GM12878 (cell line): ENCODE data around the gene DES. TPM values are rescaled to one million over a fixed set of nuclear protein-coding genes. Genes with fewer than 3 reads are reported as not detected.

Experiments used
- ATAC-seq: fragments of 200-7000 bp; cut with Tn5 transposase; 3 replicates; pipeline ENCODE4 v1.9.1; 2020; ENCODE audit warnings: mild to moderate bottlenecking, moderate library complexity
- BruUV-seq: library from RNA; stranded (reverse); fragments of 400-500 nt; replicated peaks from 2 replicates; lab custom pipeline; 2021; lab: Mats Ljungman, UMichigan
- CTCF ChIA-PET: fragments of 300-600 bp; sonication (Branson Sonifier 250); formaldehyde crosslinking; extraction: SDS; loops from one replicate; lab custom pipeline; 2021; ENCODE audit warnings: inconsistent platforms; lab: Yijun Ruan, JAX
- POLR2A ChIA-PET: fragments of 350-600 bp; formaldehyde crosslinking; extraction: SDS; loops from one replicate; lab custom pipeline; 2021; ENCODE audit warnings: inconsistent platforms; lab: Charles Lee
- RAD21 ChIA-PET: fragments of 300-600 bp; sonication (Branson Sonifier 250); formaldehyde crosslinking; loops from one replicate; lab custom pipeline; 2023; ENCODE audit warnings: antibody characterized with exemption; ENCODE audit not compliant: unreplicated experiment; lab: Charles Lee
- SMC1A ChIA-PET: fragments of 300-600 bp; sonication (Branson Sonifier 250); formaldehyde crosslinking; loops from one replicate; lab custom pipeline; 2023; ENCODE audit not compliant: unreplicated experiment, uncharacterized antibody; lab: Charles Lee
- DNase-seq: peaks from one replicate; pipeline ENCODE4 v3.0.0-alpha.2; 2011; ENCODE audit warnings: low read depth, low spot score
- FAIRE-seq: peaks from 3 replicates; lab custom pipeline; 2011; peaks lifted over from hg19 to GRCh38; lab: Jason Lieb, UNC
- H2AFZ ChIP-seq: 2 replicates; pipeline ENCODE4 v1.6.0; 2011; ENCODE audit warnings: low read depth, low read length, control low read depth; ENCODE audit not compliant: control insufficient read depth
- H3K27ac ChIP-seq: 2 replicates; pipeline ENCODE4 v1.5.1; 2011; ENCODE audit warnings: control low read depth; ENCODE audit not compliant: control insufficient read depth, insufficient read depth
- H3K27me3 ChIP-seq, 2 experiments: replicated peaks in 1 of 2; 2 replicates each; pipeline versions ENCODE4 v1.6.0 to v1.6.1; 2011; ENCODE audit warnings: low read length in 1 of 2; ENCODE audit not compliant: control insufficient read depth in 2 of 2, insufficient read depth in 2 of 2
- H3K36me3 ChIP-seq, 2 experiments: 2 replicates each; pipeline ENCODE4 v1.5.1; 2011; ENCODE audit warnings: low read length in 1 of 2; ENCODE audit not compliant: control insufficient read depth in 2 of 2, insufficient read depth in 2 of 2
- H3K4me1 ChIP-seq: 2 replicates; pipeline ENCODE4 v1.6.1; 2011; ENCODE audit warnings: mild to moderate bottlenecking, low read length, moderate library complexity, mixed read lengths; ENCODE audit not compliant: control insufficient read depth, insufficient read depth
- H3K4me2 ChIP-seq: 2 replicates; pipeline ENCODE4 v1.6.0; 2011; ENCODE audit warnings: control low read depth; ENCODE audit not compliant: control insufficient read depth, insufficient read depth
- H3K4me3 ChIP-seq: fragments of 200-600 bp; sonication (generic); 2 replicates; pipeline ENCODE4 v1.5.1; 2016
- H3K79me2 ChIP-seq: 2 replicates; pipeline ENCODE4 v1.6.0; 2011; ENCODE audit warnings: low read length; ENCODE audit not compliant: control insufficient read depth, insufficient read depth
- H3K9ac ChIP-seq: 2 replicates; pipeline ENCODE4 v1.8.0; 2011; ENCODE audit warnings: low read length, control low read depth, mixed read lengths; ENCODE audit not compliant: control insufficient read depth, insufficient read depth
- H3K9me3 ChIP-seq: replicated peaks from 3 replicates; pipeline ENCODE4 v1.5.1; 2011; ENCODE audit warnings: mild to moderate bottlenecking, low read length; ENCODE audit not compliant: control insufficient read depth, insufficient read depth
- H4K20me1 ChIP-seq: 2 replicates; pipeline ENCODE4 v1.6.0; 2011; ENCODE audit not compliant: control insufficient read depth, insufficient read depth
- CREB1 ChIP-seq: IDR thresholded peaks from 2 replicates; pipeline ENCODE4 v1.6.1; 2012; ENCODE audit warnings: low read depth, mild to moderate bottlenecking, inconsistent platforms
- CREM ChIP-seq: IDR thresholded peaks from 2 replicates; pipeline ENCODE4 v1.6.1; 2014; ENCODE audit warnings: antibody characterized with exemption, low read depth
- HDAC2 ChIP-seq: fragments of 200-600 bp; sonication (generic); IDR thresholded peaks from 2 replicates; pipeline ENCODE4 v1.6.1; 2017
- KDM1A ChIP-seq: fragments of 200-600 bp; sonication (generic); IDR thresholded peaks from 2 replicates; pipeline ENCODE4 v1.6.1; 2016; ENCODE audit warnings: borderline replicate concordance
- NBN ChIP-seq: fragments of 450-650 bp; IDR thresholded peaks from 2 replicates; pipeline ENCODE4 v1.6.1; 2016
- POLR2AphosphoS5 ChIP-seq: IDR thresholded peaks from 2 replicates; pipeline ENCODE4 v1.6.1; 2011; ENCODE audit warnings: mild to moderate bottlenecking, low read length, inconsistent platforms
- SMARCA5 ChIP-seq: fragments of 450-650 bp; IDR thresholded peaks from 2 replicates; pipeline ENCODE4 v1.6.1; 2017; ENCODE audit warnings: mild to moderate bottlenecking
- SPI1 ChIP-seq: IDR thresholded peaks from 2 replicates; pipeline ENCODE4 v1.6.1; 2011; ENCODE audit warnings: low read depth, mild to moderate bottlenecking, low read length, moderate library complexity, borderline replicate concordance; ENCODE audit not compliant: insufficient read depth
- WGBS: methylation state at CpG from one replicate; pipeline ENCODE4 v1.1.6; 2016; ENCODE audit warnings: low lambda C conversion rate; ENCODE audit not compliant: insufficient replicate concordance, insufficient coverage; ENCODE audit errors: missing lambda C conversion rate; 5-methylcytosine and 5-hydroxymethylcytosine counted together
- in situ Hi-C: fragments of 300-500 bp; cut with MboI; formaldehyde crosslinking; loops from 9 replicates; pipeline ENCODE4 v1.14.3; 2018; ENCODE audit warnings: mixed read lengths
- intact Hi-C: fragments of 100-400 bp; cut with micrococcal nuclease; formaldehyde crosslinking; loops from one replicate; pipeline ENCODE4 v1.14.2; 2022; ENCODE audit not compliant: unreplicated experiment
- polyA plus RNA-seq, 11 experiments: library from polyadenylated mRNA; depleted of rRNA in 4 of 11; unstranded in 6 of 11; stranded (reverse) in 5 of 11; fragments of >200 nt; fragmentation: Nextera tagmentation in 4 of 11; fragmentation: Illumina TruSeq in 1 of 11; extraction: Ambion mirVana in 4 of 11; extraction: Trizol in 1 of 11; gene quantifications; 1 replicate in 1 of 11; 2 replicates in 10 of 11; pipeline versions ENCODE4 v1.2.1 to v1.2.3, GENCODE V29; 2011 to 2016; ENCODE audit warnings: inconsistent platforms in 2 of 11, missing spikeins in 2 of 11, low read depth in 1 of 11
- total RNA-seq, 4 experiments: library from RNA; depleted of rRNA in 3 of 4; stranded (reverse); fragments of >200 nt in 3 of 4; fragmentation: Illumina TruSeq in 1 of 4; extraction: Trizol in 1 of 4; gene quantifications; 2 replicates each; pipeline versions ENCODE4 v1.2.1 to v1.2.3, GENCODE V29; 2013 to 2021
- TF ChIP-seq, protein P1 (sequence below): fragments of 450-650 bp; IDR thresholded peaks from 2 replicates; pipeline ENCODE4 v1.6.1; 2017; ENCODE audit warnings: mild to moderate bottlenecking, moderate library complexity
- TF ChIP-seq, protein P2 (sequence below): fragments of 450-650 bp; IDR thresholded peaks from 2 replicates; pipeline ENCODE4 v1.6.1; 2016; ENCODE audit warnings: mild to moderate bottlenecking, moderate library complexity, borderline replicate concordance
- TF ChIP-seq, protein P3 (sequence below): IDR thresholded peaks from 2 replicates; pipeline ENCODE4 v1.6.1; 2012; ENCODE audit warnings: improper control_type of control experiment, low read depth, low read length; ENCODE audit not compliant: insufficient replicate concordance

The DES gene
- total and polyA plus RNA-seq, 10 of the 15 experiments (the other 5 are each of a cell fraction or from before 2014, with no cell fraction given) = 0.80 TPM; not detected in 9

DNA sequence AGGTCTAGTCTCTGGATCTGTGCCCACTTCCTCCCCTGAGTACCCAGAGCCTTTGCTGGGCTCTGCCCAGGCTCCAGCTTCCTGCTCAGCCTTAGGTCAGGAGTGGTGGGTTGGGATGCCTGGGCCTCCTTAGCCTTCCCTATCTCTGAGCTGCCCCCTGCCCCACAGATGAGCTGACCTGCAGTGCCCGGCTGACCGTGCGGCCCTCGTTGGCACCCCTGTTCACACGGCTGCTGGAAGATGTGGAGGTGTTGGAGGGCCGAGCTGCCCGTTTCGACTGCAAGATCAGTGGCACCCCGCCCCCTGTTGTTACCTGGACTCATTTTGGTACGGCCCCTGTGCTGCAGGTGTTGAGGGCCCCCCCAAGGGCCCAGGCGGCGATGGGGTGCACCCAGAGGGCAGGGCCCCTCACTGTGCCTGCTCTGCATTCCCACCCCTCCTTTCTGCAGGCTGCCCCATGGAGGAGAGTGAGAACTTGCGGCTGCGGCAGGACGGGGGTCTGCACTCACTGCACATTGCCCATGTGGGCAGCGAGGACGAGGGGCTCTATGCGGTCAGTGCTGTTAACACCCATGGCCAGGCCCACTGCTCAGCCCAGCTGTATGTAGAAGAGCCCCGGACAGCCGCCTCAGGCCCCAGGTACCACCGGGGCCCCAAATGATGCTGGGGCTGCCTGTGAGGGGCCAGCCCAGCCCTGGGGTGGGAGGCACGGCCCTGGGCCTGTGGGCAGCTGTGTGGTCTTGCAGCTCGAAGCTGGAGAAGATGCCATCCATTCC lies 50.4 kb downstream of the DES start:
- ChIA-PET SMC1A (no interaction called here), POLR2A (no interaction called here), CTCF (no interaction called here), RAD21 (no interaction called here)
- no peaks in the 10 kb centered on the region for H3K27me3 ChIP-seq
- in situ Hi-C loops = no loop called here
- no peak overlapping the region for H2AFZ ChIP-seq
- H3K79me2 ChIP-seq = no peaks in the 10 kb centered on the region
- H3K4me3 ChIP-seq = no peak overlapping the region
- no peak overlapping the region for H3K4me2 ChIP-seq
- FAIRE-seq (no peak), DNase-seq (no peak), ATAC-seq (no peak)
- WGBS = 32% methylated on average over 23 of the region's 23 CpGs
- no peak overlapping the region for H3K9ac ChIP-seq
- H3K36me3 ChIP-seq = no peaks in the 10 kb centered on the region
- no peaks in the 10 kb centered on the region for H4K20me1 ChIP-seq
- H3K9me3 ChIP-seq = no peaks in the 10 kb centered on the region
- intact Hi-C loops = no loop called here
- no peaks in the 10 kb centered on the region for H3K4me1 ChIP-seq
- no TSS peak for BruUV-seq
- no peak overlapping the region for H3K27ac ChIP-seq
- no peak for TF ChIP-seq KDM1A
- TF ChIP-seq SMARCA5 = no peak
- no peak for TF ChIP-seq POLR2AphosphoS5
- TF ChIP-seq, protein P1, sequence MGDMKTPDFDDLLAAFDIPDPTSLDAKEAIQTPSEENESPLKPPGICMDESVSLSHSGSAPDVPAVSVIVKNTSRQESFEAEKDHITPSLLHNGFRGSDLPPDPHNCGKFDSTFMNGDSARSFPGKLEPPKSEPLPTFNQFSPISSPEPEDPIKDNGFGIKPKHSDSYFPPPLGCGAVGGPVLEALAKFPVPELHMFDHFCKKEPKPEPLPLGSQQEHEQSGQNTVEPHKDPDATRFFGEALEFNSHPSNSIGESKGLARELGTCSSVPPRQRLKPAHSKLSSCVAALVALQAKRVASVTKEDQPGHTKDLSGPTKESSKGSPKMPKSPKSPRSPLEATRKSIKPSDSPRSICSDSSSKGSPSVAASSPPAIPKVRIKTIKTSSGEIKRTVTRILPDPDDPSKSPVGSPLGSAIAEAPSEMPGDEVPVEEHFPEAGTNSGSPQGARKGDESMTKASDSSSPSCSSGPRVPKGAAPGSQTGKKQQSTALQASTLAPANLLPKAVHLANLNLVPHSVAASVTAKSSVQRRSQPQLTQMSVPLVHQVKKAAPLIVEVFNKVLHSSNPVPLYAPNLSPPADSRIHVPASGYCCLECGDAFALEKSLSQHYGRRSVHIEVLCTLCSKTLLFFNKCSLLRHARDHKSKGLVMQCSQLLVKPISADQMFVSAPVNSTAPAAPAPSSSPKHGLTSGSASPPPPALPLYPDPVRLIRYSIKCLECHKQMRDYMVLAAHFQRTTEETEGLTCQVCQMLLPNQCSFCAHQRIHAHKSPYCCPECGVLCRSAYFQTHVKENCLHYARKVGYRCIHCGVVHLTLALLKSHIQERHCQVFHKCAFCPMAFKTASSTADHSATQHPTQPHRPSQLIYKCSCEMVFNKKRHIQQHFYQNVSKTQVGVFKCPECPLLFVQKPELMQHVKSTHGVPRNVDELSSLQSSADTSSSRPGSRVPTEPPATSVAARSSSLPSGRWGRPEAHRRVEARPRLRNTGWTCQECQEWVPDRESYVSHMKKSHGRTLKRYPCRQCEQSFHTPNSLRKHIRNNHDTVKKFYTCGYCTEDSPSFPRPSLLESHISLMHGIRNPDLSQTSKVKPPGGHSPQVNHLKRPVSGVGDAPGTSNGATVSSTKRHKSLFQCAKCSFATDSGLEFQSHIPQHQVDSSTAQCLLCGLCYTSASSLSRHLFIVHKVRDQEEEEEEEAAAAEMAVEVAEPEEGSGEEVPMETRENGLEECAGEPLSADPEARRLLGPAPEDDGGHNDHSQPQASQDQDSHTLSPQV = no peak
- TF ChIP-seq HDAC2 = no peak
- TF ChIP-seq, protein P2, sequence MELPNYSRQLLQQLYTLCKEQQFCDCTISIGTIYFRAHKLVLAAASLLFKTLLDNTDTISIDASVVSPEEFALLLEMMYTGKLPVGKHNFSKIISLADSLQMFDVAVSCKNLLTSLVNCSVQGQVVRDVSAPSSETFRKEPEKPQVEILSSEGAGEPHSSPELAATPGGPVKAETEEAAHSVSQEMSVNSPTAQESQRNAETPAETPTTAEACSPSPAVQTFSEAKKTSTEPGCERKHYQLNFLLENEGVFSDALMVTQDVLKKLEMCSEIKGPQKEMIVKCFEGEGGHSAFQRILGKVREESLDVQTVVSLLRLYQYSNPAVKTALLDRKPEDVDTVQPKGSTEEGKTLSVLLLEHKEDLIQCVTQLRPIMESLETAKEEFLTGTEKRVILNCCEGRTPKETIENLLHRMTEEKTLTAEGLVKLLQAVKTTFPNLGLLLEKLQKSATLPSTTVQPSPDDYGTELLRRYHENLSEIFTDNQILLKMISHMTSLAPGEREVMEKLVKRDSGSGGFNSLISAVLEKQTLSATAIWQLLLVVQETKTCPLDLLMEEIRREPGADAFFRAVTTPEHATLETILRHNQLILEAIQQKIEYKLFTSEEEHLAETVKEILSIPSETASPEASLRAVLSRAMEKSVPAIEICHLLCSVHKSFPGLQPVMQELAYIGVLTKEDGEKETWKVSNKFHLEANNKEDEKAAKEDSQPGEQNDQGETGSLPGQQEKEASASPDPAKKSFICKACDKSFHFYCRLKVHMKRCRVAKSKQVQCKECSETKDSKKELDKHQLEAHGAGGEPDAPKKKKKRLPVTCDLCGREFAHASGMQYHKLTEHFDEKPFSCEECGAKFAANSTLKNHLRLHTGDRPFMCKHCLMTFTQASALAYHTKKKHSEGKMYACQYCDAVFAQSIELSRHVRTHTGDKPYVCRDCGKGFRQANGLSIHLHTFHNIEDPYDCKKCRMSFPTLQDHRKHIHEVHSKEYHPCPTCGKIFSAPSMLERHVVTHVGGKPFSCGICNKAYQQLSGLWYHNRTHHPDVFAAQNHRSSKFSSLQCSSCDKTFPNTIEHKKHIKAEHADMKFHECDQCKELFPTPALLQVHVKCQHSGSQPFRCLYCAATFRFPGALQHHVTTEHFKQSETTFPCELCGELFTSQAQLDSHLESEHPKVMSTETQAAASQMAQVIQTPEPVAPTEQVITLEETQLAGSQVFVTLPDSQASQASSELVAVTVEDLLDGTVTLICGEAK = no peak
- TF ChIP-seq, protein P3, sequence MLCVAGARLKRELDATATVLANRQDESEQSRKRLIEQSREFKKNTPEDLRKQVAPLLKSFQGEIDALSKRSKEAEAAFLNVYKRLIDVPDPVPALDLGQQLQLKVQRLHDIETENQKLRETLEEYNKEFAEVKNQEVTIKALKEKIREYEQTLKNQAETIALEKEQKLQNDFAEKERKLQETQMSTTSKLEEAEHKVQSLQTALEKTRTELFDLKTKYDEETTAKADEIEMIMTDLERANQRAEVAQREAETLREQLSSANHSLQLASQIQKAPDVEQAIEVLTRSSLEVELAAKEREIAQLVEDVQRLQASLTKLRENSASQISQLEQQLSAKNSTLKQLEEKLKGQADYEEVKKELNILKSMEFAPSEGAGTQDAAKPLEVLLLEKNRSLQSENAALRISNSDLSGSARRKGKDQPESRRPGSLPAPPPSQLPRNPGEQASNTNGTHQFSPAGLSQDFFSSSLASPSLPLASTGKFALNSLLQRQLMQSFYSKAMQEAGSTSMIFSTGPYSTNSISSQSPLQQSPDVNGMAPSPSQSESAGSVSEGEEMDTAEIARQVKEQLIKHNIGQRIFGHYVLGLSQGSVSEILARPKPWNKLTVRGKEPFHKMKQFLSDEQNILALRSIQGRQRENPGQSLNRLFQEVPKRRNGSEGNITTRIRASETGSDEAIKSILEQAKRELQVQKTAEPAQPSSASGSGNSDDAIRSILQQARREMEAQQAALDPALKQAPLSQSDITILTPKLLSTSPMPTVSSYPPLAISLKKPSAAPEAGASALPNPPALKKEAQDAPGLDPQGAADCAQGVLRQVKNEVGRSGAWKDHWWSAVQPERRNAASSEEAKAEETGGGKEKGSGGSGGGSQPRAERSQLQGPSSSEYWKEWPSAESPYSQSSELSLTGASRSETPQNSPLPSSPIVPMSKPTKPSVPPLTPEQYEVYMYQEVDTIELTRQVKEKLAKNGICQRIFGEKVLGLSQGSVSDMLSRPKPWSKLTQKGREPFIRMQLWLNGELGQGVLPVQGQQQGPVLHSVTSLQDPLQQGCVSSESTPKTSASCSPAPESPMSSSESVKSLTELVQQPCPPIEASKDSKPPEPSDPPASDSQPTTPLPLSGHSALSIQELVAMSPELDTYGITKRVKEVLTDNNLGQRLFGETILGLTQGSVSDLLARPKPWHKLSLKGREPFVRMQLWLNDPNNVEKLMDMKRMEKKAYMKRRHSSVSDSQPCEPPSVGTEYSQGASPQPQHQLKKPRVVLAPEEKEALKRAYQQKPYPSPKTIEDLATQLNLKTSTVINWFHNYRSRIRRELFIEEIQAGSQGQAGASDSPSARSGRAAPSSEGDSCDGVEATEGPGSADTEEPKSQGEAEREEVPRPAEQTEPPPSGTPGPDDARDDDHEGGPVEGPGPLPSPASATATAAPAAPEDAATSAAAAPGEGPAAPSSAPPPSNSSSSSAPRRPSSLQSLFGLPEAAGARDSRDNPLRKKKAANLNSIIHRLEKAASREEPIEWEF = no peak
- no peak for TF ChIP-seq CREB1
- TF ChIP-seq NBN = no peak
- TF ChIP-seq CREM = no peak
- no peak for TF ChIP-seq SPI1
